Measurements from ENCODE around the gene H2BW2.
"Not testable (repeated sequence)": the region's sequence is repeated elsewhere in the genome, so short reads cannot be mapped to it uniquely, and the experiment has no call there.

H2BW2 gene

GRCh38 chrX:104039689-104040505 lies at the start of gene H2BW2:
TSS of gene H2BW2 (plus strand) at chrX:104039956. CDS start at chrX:104039995, 39 bp downstream.
- no peak for DNase-seq (ENCODE audit: low read depth in 3 of 3, low spot score in 1 of 3)

GRCh38 chrX:103999234-103999633 lies 40.5 kb upstream of the H2BW2 start:
- no peak for DNase-seq (ENCODE audit: low read depth in 3 of 3, low spot score in 1 of 3)

GRCh38 chrX:104008831-104009230 lies 30.9 kb upstream of the H2BW2 start:
- no peak for DNase-seq (ENCODE audit: low read depth in 3 of 3, low spot score in 1 of 3)

- no peak for DNase-seq (ENCODE audit: low read depth in 3 of 3, low spot score in 1 of 3)
Measured at GRCh38 chrX:104013158-104013557, 26.6 kb upstream of the H2BW2 start.

- DNase-seq (ENCODE audit: low read depth in 3 of 3, low spot score in 1 of 3), result no peak
Measured at GRCh38 chrX:104013606-104014005, 26.1 kb upstream of the H2BW2 start, which contains the start of gene H2BW1. TSS of gene H2BW1 (minus strand) at chrX:104013708. CDS start at chrX:104013576, 132 bp downstream.

GRCh38 chrX:104015576-104015975 lies 24.2 kb upstream of the H2BW2 start:
- DNase-seq (ENCODE audit: low read depth in 3 of 3, low spot score in 1 of 3), result not testable (repeated sequence)

- DNase-seq (ENCODE audit: low read depth in 3 of 3, low spot score in 1 of 3), result no peak
Measured at GRCh38 chrX:104018126-104018525, 21.6 kb upstream of the H2BW2 start.

- no peak for DNase-seq (ENCODE audit: low read depth in 3 of 3, low spot score in 1 of 3)
Measured at GRCh38 chrX:104041003-104041402, 1.2 kb downstream of the H2BW2 start.

- no peak for DNase-seq (ENCODE audit: low read depth in 3 of 3, low spot score in 1 of 3)
Measured at GRCh38 chrX:104045642-104046041, 5.9 kb downstream of the H2BW2 start.

- no peak for DNase-seq (ENCODE audit: low read depth in 3 of 3, low spot score in 1 of 3)
Measured at GRCh38 chrX:104047171-104047570, 7.4 kb downstream of the H2BW2 start.

- not testable (repeated sequence) for DNase-seq (ENCODE audit: low read depth in 3 of 3, low spot score in 1 of 3)
Measured at GRCh38 chrX:104054956-104055355, 15.2 kb downstream of the H2BW2 start.

GRCh38 chrX:104062636-104063035 lies 22.9 kb downstream of the H2BW2 start:
- not testable (repeated sequence) for DNase-seq (ENCODE audit: low read depth in 3 of 3, low spot score in 1 of 3)

- not testable (repeated sequence) for DNase-seq (ENCODE audit: low read depth in 3 of 3, low spot score in 1 of 3)
Measured at GRCh38 chrX:104075778-104076445, 36.2 kb downstream of the H2BW2 start, which contains the start of gene TMSB15C. TSS of gene TMSB15C (minus strand) at chrX:104076236.

- not testable (repeated sequence) for DNase-seq (ENCODE audit: low read depth in 3 of 3, low spot score in 1 of 3)
Measured at GRCh38 chrX:104077854-104078253, 38.1 kb downstream of the H2BW2 start.

- DNase-seq (ENCODE audit: low read depth in 3 of 3, low spot score in 1 of 3), result no peak
Measured at GRCh38 chrX:104084063-104084462, 44.3 kb downstream of the H2BW2 start.

- no peak for DNase-seq (ENCODE audit: low read depth in 3 of 3, low spot score in 1 of 3)
Measured at GRCh38 chrX:104084534-104085277, 45.0 kb downstream of the H2BW2 start.

- DNase-seq (ENCODE audit: low read depth in 3 of 3, low spot score in 1 of 3), result no peak
Measured at GRCh38 chrX:104085477-104085876, 45.7 kb downstream of the H2BW2 start.

GRCh38 chrX:104085919-104086318 lies 46.2 kb downstream of the H2BW2 start:
- no peak for DNase-seq (ENCODE audit: low read depth in 3 of 3, low spot score in 1 of 3)
